Liver (tissue), 9 donors: ENCODE measurements around the gene PRCD. TPM values are rescaled to one million over a fixed set of nuclear protein-coding genes. Genes with fewer than 3 reads are reported as not detected.

ENCODE experiments used
- DNase-seq: peaks from one replicate; pipeline ENCODE4 v3.0.0-alpha.2; 2017; ENCODE audit warnings: low spot score
- H3K27ac ChIP-seq, 2 donors: one replicate each; pipeline ENCODE4 v1.7.0; 2013; ENCODE audit warnings: inconsistent platforms in 2 of 2, low read length in 2 of 2, control low read depth in 1 of 2, low read depth in 1 of 2, mild to moderate bottlenecking in 1 of 2
- H3K27me3 ChIP-seq, 4 donors: one replicate each; pipeline versions ENCODE4 v1.6.1 to v1.7.0; 2013; ENCODE audit warnings: low read length in 3 of 4, inconsistent platforms in 1 of 4, mild to moderate bottlenecking in 1 of 4, moderate library complexity in 1 of 4; ENCODE audit not compliant: control insufficient read depth in 4 of 4, insufficient read depth in 4 of 4
- H3K36me3 ChIP-seq, 4 donors: one replicate each; pipeline versions ENCODE4 v1.6.1 to v1.7.0; 2013; ENCODE audit warnings: low read length in 3 of 4, mild to moderate bottlenecking in 3 of 4, low read depth in 1 of 4, moderate library complexity in 1 of 4; ENCODE audit not compliant: control insufficient read depth in 4 of 4, insufficient read depth in 3 of 4
- H3K4me1 ChIP-seq, 4 donors: one replicate each; pipeline versions ENCODE4 v1.6.1 to v1.7.0; 2013; ENCODE audit warnings: low read length in 3 of 4, mild to moderate bottlenecking in 3 of 4, moderate library complexity in 1 of 4; ENCODE audit not compliant: control insufficient read depth in 4 of 4, insufficient read depth in 4 of 4
- H3K4me3 ChIP-seq, 3 donors: one replicate each; pipeline versions ENCODE4 v1.6.1 to v1.7.0; 2013; ENCODE audit warnings: low read length in 3 of 3, control low read depth in 1 of 3, low read depth in 1 of 3, mild to moderate bottlenecking in 1 of 3
- H3K9ac ChIP-seq, 2 donors: one replicate each; pipeline ENCODE4 v1.7.0; 2013; ENCODE audit warnings: low read length in 2 of 2, mild to moderate bottlenecking in 2 of 2, moderate library complexity in 2 of 2, control low read depth in 1 of 2, low read depth in 1 of 2
- H3K9me3 ChIP-seq, 4 donors: one replicate each; pipeline versions ENCODE4 v1.6.1 to v1.7.0; 2013; ENCODE audit warnings: low read length in 3 of 4; ENCODE audit not compliant: control insufficient read depth in 4 of 4
- FOXA1 ChIP-seq: IDR thresholded peaks from 2 replicates; pipeline ENCODE4 v1.6.1; 2016; ENCODE audit warnings: antibody characterized with exemption
- FOXA2 ChIP-seq: IDR thresholded peaks from 2 replicates; pipeline ENCODE4 v1.6.1; 2016; ENCODE audit warnings: antibody characterized with exemption
- GABPA ChIP-seq, 2 donors: IDR thresholded peaks in 1 of 2; conservative IDR thresholded peaks in 1 of 2; 2 replicates each; pipeline ENCODE4 v1.6.1; 2016; ENCODE audit warnings: antibody characterized with exemption in 2 of 2, mild to moderate bottlenecking in 1 of 2, moderate library complexity in 1 of 2
- HNF4A ChIP-seq, 2 donors: conservative IDR thresholded peaks; 2 replicates each; pipeline ENCODE4 v1.6.1; 2016; ENCODE audit warnings: antibody characterized with exemption in 2 of 2, mild to moderate bottlenecking in 2 of 2
- HNF4G ChIP-seq: IDR thresholded peaks from 2 replicates; pipeline ENCODE4 v1.6.1; 2016; ENCODE audit warnings: antibody characterized with exemption
- JUND ChIP-seq, 2 donors: IDR thresholded peaks; 2 replicates each; pipeline ENCODE4 v1.6.1; 2016; ENCODE audit warnings: antibody characterized with exemption in 2 of 2
- NR2F2 ChIP-seq: IDR thresholded peaks from 2 replicates; pipeline ENCODE4 v1.6.1; 2016; ENCODE audit warnings: antibody characterized with exemption
- RAD21 ChIP-seq, 2 donors: IDR thresholded peaks; 2 replicates each; pipeline ENCODE4 v1.6.1; 2016; ENCODE audit warnings: antibody characterized with exemption in 2 of 2, mild to moderate bottlenecking in 2 of 2
- RXRA ChIP-seq, 2 donors: IDR thresholded peaks; 2 replicates each; pipeline ENCODE4 v1.6.1; 2017 to 2018; ENCODE audit warnings: antibody characterized with exemption in 2 of 2, mild to moderate bottlenecking in 1 of 2
- SP1 ChIP-seq: IDR thresholded peaks from 2 replicates; pipeline ENCODE4 v1.6.1; 2018; ENCODE audit warnings: antibody characterized with exemption, mild to moderate bottlenecking
- TAF1 ChIP-seq: conservative IDR thresholded peaks from 2 replicates; pipeline ENCODE4 v1.6.1; 2016; ENCODE audit warnings: antibody characterized with exemption, mild to moderate bottlenecking
- YY1 ChIP-seq: IDR thresholded peaks from 2 replicates; pipeline ENCODE4 v1.6.1; 2016; ENCODE audit warnings: antibody characterized with exemption, mild to moderate bottlenecking
- WGBS: extraction: QIAGEN DNeasy Blood & Tissue Kit; methylation state at CpG from one replicate; pipeline ENCODE4 v1.1.7; 2013; 5-methylcytosine and 5-hydroxymethylcytosine counted together
- polyA plus RNA-seq, 2 donors: library from polyadenylated mRNA; stranded (reverse) in 1 of 2; unstranded in 1 of 2; fragments of 200-250 nt in 1 of 2; fragments of >200 nt in 1 of 2; fragmentation: Nextera tagmentation in 1 of 2; extraction: Ambion mirVana in 1 of 2; gene quantifications; one replicate each; pipeline versions ENCODE4 v1.2.1 to v1.2.3, GENCODE V29; 2013 to 2015
- total RNA-seq, 2 donors: library from RNA; depleted of rRNA; stranded (reverse); fragments of >200 nt; gene quantifications; one replicate each; pipeline ENCODE4 v1.2.3, GENCODE V29; 2014
- TF ChIP-seq, protein P1 (sequence below): IDR thresholded peaks from 2 replicates; pipeline ENCODE4 v1.6.1; 2016; ENCODE audit warnings: antibody characterized with exemption
- TF ChIP-seq, protein P2 (sequence below): fragments of 150-350 bp; IDR thresholded peaks from 2 replicates; pipeline ENCODE4 v1.5.1; 2017; ENCODE audit warnings: improper control_type of control experiment, low read depth, low read length; ENCODE audit not compliant: missing input control
- TF ChIP-seq, protein P3 (sequence below): IDR thresholded peaks from 2 replicates; pipeline ENCODE4 v1.6.1; 2016; ENCODE audit warnings: antibody characterized with exemption
- TF ChIP-seq, protein P4 (sequence below): IDR thresholded peaks from 2 replicates; pipeline ENCODE4 v1.6.1; 2016; ENCODE audit warnings: antibody characterized with exemption, mild to moderate bottlenecking
- donor health status: healthy.
- donor health status: healthy.
- donor health status: healthy.
- donor health status: healthy.
- donor health status: healthy.

The PRCD gene
- total and polyA plus RNA-seq, 4 donors = 0.63 to 1.0 (median 0.75) TPM; not detected in 1

DNA sequence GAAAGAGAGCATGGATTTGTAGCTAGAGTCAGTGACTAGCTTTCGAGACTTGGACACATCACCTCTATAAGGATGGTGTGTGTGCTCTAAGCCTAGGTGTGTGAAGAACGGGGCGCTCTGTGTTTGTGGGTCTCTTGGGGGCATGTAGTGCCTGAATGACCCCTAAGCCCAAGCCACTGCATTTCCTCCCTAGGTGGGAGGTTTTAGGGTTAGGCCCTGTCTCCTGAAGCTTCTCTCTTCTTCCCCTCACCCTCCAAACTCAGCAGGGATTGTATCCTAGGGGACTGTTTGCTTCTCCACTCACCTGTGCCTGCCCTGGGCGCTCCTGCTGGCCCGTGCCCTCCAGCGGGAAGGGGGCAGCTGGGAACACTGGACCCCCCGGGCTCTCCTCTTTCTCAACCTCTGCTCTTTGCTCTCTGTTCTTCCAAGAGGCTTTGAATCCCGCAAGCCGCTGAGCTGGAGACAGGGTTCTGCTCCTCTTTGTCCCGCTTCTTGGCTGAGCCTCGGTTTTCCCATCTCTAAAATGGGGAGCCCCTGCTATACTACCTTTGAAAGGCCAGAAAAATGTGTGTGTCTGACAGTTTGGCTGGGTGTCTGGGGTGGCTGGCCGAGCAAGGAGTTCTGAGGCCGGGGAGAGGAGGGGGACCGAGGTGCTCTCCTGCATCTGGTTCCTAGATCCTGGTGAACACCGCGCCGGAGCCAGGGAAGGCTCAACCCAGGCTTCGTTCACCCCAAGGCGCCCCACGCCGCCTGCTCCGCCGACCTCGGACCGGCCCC is 3.1 kb upstream of the PRCD start:
- no peak for DNase-seq

DNA sequence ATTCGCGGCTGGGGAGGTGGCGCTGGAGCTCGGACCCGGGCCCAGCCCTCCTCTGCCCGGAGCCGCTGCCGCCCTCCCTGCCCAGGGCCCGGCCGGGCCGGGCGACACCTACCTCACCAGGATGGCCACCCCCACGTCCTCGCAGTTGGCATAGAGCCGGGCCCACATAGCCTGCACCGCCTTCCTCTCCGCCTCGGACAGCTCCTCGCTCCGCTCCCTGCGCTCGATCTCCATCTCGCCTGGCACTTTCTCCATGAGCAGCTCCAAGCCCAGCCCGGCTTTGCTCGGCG is 2.6 kb upstream of the PRCD start:
- Histone ChIP-seq H3K9ac (no peak overlapping the region), H3K36me3 (no peaks in the 10 kb centered on the region), H3K27ac (peak overlapping the region; percentile 23 to 31), H3K4me3 (peak overlapping the region in 1 of 3 donors; percentile 46), H3K27me3 (no peaks in the 10 kb centered on the region), H3K9me3 (no peaks in the 10 kb centered on the region), H3K4me1 (peaks cover 2 to 15% (median 8%) of the 10 kb centered on the region in 4 donors)
- no peak for DNase-seq
- WGBS = 14% methylated on average over 26 of the region's 26 CpGs
- TF ChIP-seq JUND (IDR thresholded peaks at IDR 0.05) (no peak), TAF1 (no peak), YY1 (no peak), HNF4A (conservative IDR thresholded peaks at IDR 0.05) (no peak), RAD21 (IDR thresholded peaks at IDR 0.05) (no peak), FOXA1 (no peak)
- TF ChIP-seq, protein P1, sequence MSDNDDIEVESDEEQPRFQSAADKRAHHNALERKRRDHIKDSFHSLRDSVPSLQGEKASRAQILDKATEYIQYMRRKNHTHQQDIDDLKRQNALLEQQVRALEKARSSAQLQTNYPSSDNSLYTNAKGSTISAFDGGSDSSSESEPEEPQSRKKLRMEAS = no peak
- TF ChIP-seq, protein P2, sequence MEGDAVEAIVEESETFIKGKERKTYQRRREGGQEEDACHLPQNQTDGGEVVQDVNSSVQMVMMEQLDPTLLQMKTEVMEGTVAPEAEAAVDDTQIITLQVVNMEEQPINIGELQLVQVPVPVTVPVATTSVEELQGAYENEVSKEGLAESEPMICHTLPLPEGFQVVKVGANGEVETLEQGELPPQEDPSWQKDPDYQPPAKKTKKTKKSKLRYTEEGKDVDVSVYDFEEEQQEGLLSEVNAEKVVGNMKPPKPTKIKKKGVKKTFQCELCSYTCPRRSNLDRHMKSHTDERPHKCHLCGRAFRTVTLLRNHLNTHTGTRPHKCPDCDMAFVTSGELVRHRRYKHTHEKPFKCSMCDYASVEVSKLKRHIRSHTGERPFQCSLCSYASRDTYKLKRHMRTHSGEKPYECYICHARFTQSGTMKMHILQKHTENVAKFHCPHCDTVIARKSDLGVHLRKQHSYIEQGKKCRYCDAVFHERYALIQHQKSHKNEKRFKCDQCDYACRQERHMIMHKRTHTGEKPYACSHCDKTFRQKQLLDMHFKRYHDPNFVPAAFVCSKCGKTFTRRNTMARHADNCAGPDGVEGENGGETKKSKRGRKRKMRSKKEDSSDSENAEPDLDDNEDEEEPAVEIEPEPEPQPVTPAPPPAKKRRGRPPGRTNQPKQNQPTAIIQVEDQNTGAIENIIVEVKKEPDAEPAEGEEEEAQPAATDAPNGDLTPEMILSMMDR = no peak
- TF ChIP-seq, protein P3, sequence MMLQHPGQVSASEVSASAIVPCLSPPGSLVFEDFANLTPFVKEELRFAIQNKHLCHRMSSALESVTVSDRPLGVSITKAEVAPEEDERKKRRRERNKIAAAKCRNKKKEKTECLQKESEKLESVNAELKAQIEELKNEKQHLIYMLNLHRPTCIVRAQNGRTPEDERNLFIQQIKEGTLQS = no peak
- TF ChIP-seq, protein P4, sequence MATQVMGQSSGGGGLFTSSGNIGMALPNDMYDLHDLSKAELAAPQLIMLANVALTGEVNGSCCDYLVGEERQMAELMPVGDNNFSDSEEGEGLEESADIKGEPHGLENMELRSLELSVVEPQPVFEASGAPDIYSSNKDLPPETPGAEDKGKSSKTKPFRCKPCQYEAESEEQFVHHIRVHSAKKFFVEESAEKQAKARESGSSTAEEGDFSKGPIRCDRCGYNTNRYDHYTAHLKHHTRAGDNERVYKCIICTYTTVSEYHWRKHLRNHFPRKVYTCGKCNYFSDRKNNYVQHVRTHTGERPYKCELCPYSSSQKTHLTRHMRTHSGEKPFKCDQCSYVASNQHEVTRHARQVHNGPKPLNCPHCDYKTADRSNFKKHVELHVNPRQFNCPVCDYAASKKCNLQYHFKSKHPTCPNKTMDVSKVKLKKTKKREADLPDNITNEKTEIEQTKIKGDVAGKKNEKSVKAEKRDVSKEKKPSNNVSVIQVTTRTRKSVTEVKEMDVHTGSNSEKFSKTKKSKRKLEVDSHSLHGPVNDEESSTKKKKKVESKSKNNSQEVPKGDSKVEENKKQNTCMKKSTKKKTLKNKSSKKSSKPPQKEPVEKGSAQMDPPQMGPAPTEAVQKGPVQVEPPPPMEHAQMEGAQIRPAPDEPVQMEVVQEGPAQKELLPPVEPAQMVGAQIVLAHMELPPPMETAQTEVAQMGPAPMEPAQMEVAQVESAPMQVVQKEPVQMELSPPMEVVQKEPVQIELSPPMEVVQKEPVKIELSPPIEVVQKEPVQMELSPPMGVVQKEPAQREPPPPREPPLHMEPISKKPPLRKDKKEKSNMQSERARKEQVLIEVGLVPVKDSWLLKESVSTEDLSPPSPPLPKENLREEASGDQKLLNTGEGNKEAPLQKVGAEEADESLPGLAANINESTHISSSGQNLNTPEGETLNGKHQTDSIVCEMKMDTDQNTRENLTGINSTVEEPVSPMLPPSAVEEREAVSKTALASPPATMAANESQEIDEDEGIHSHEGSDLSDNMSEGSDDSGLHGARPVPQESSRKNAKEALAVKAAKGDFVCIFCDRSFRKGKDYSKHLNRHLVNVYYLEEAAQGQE = no peak

More for the DNA sequence above, 3.1 kb upstream of the PRCD start:
- no peaks in the 10 kb centered on the region for H3K36me3 ChIP-seq
- H3K4me3 ChIP-seq = peak overlapping the region in 1 of 3 donors; percentile 46
- H3K9ac ChIP-seq = no peak overlapping the region
- TF ChIP-seq, protein P1 = no peak
- no peak for TF ChIP-seq FOXA2
- TF ChIP-seq HNF4A (conservative IDR thresholded peaks at IDR 0.05) = no peak
- TF ChIP-seq HNF4G = no peak
- no peak for TF ChIP-seq NR2F2
- no peak for TF ChIP-seq JUND (IDR thresholded peaks at IDR 0.05)
- TF ChIP-seq, protein P3 = no peak
- no peak for TF ChIP-seq RXRA (IDR thresholded peaks at IDR 0.05)
- TF ChIP-seq TAF1 = no peak
- no peak for TF ChIP-seq FOXA1
- TF ChIP-seq, protein P2 = no peak
- TF ChIP-seq, protein P4 = no peak
- no peak for TF ChIP-seq SP1
- TF ChIP-seq GABPA (IDR thresholded peaks at IDR 0.05 in 1 of 2, conservative IDR thresholded peaks at IDR 0.05 in 1 of 2) = no peak
- peaks cover 5 to 19% (median 8%) of the 10 kb centered on the region in 4 donors for H3K4me1 ChIP-seq
- no peaks in the 10 kb centered on the region for H3K9me3 ChIP-seq
- H3K27ac ChIP-seq = peak overlapping the region; percentile 23 to 31
- H3K27me3 ChIP-seq = no peaks in the 10 kb centered on the region
- WGBS = 66% methylated on average over 25 of the region's 25 CpGs
